GM19239 (cell line): Measurements from ENCODE around the gene HMHB1.

Source experiments
- DNase-seq: peaks from one replicate; pipeline ENCODE4 v3.0.0; 2011; ENCODE audit warnings: low spot score; ENCODE audit not compliant: insufficient read length
- FAIRE-seq: peaks from 2 replicates; lab custom pipeline; 2011; peaks lifted over from hg19 to GRCh38; lab: Jason Lieb, UNC

HMHB1 gene

GRCh38 chr5:143812085-143812705, at the start of gene HMHB1:
Gene HMHB1, plus strand, starts transcription at chr5:143812161.
- DNase-seq (no peak), FAIRE-seq (peak; percentile 94)

GRCh38 chr5:143762636-143763220, 49.2 kb upstream of the HMHB1 start:
- FAIRE-seq (no peak), DNase-seq (no peak)

DNA sequence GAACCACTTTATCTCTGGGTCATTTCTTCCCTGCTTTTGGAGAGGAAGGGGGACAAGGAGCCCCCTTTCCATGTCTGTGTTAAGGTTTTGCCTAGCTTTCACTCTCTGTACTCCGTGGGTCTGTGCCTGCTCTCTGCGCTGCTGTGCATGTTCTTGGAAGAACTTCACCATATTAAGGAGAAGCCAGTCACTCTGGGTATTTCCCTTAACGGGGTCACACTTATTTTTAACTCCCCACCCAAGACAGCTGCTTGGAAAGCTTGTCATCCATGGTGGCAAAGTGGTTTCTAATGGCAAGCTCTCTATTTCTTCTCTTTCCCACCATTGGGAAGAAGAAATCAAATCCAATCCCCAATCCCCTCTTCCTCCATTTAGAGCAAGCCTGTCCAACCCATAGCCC, 44.8 kb upstream of the HMHB1 start:
- FAIRE-seq (no peak), DNase-seq (no peak)

GRCh38 chr5:143769026-143769786, 42.8 kb upstream of the HMHB1 start:
- FAIRE-seq (no peak), DNase-seq (no peak)

DNA sequence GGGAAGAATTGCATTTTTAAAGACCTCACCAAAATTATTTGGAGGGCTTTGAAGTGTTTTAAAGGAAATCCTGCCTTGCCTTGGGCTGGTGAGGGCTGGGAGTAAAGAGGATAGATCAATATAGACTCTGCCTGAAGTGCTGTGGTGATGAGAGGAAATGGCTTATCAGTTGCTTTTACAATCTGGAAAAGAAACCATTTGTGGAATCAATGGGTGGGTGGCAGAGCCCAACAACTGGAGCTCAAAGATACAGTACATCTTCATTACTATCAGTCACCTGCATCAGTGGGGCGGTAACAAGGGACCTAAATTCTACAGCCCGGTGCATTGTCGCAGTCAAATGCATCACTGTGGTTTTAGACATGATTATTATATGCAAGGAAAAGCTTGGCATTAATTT, 41.5 kb upstream of the HMHB1 start:
- FAIRE-seq, result no peak
- no peak for DNase-seq

DNA sequence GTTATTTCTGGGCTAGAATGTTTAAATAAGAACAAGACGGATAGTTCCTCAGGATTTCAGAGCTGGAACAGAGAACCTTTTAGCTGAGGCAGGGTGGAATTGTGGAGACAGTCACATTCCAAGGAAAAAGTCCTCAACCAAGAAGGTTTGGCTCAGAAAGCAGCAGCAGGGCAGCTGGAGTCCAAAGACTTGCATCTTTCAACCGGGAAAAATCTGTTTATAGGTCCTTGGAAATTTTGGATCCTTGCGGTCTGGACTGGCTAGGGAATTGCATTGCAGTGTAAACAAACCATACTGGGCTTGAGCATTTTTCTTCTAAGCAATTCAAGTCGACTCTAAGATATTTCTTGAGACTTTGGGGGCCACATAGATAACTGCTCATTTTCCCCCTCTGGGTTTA, 40.8 kb upstream of the HMHB1 start:
- FAIRE-seq, result no peak

GRCh38 chr5:143771602-143772001, 40.4 kb upstream of the HMHB1 start:
- no peak for DNase-seq
- no peak for FAIRE-seq

More for the DNA sequence above, 40.8 kb upstream of the HMHB1 start:
- no peak for DNase-seq

- no peak for DNase-seq
- no peak for FAIRE-seq
Observed at GRCh38 chr5:143772621-143773020, 39.3 kb upstream of the HMHB1 start.

- DNase-seq (no peak), FAIRE-seq (no peak)
Observed at GRCh38 chr5:143775258-143775657, 36.7 kb upstream of the HMHB1 start.

DNA sequence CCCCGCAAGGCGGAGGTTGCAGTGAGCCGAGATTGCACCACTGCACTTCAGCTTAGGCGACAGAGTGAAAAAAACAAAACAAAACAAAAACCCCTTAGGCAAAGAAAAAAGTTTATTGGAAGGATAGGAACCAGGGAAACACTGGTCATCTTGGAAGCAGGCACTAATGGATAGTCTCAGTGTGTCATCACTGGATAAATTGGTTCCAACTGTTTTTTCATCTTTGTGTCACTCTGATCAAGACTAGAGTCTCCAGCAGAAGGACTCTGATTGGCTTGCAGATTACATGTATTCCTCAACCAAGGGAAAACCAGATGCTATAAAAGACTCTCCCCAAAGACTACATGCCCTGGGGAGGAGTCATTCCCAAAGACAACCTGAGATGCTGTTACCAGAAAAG, 35.0 kb upstream of the HMHB1 start:
- DNase-seq (no peak), FAIRE-seq (no peak)

GRCh38 chr5:143779506-143779905, 32.5 kb upstream of the HMHB1 start:
- FAIRE-seq, result no peak
- DNase-seq, result no peak

DNA sequence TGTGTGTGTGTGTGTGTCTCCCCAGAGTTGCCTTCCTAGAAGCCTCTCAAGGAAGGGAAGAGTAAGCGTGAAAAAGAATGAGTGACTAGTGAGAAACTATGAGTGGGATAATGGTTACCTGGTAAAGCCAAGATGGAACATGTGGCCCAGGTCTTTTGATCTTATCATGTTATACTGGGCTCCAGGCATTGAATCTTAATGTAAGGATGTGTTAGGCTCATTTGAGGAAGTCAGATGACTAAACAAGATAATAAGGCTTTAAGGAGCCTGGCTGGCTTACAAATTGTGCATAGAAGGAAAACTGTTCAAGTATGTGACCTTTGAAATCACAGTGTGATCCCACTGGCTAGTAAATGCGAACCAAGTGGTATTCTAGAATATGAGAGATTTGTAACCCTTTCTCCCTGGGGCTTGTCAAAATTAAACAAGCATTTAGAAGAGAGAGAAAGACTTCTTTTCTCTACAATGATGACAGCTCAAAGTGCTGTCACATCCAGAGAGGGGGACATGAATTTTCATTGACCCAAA, 29.9 kb upstream of the HMHB1 start:
- FAIRE-seq (peak; percentile 11), DNase-seq (no peak)

- FAIRE-seq, result no peak
- DNase-seq, result no peak
Observed at GRCh38 chr5:143782588-143783386, 29.2 kb upstream of the HMHB1 start.

- no peak for FAIRE-seq
- DNase-seq, result no peak
Observed at GRCh38 chr5:143788401-143788800, 23.6 kb upstream of the HMHB1 start.

DNA sequence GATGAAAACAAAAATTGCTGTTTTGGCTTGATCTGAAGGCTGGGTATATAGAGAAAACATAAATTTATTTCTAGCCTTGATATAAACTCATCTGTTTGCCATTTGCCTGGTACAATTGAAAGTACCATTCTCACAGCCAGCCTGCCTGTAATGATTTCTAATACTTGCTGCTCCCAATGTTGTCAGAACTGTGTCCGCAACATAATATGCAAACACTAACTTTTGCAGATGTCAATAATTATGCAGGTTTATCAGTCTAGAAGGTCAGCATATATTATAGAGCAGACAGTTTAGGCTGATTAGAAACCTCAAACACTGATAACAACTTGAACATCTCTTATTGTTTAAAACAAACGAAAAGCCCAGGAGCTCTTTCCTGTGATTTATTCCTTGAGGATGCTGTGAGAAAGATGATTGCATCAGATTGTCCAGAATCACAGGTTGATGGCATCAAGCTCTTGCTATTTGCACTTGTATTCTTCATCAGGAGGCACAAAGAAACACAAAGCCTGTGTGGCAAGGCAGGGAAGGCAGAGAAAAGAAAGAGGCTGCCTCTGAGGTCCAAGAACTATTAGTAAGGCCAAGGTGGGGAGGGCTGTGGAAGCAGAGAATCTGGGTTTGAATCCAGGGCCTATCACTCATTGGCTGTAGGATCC, 21.4 kb upstream of the HMHB1 start:
- no peak for FAIRE-seq
- DNase-seq, result no peak

GRCh38 chr5:143791848-143792731, 19.9 kb upstream of the HMHB1 start:
- DNase-seq, result no peak
- FAIRE-seq, result peak; percentile 92

DNA sequence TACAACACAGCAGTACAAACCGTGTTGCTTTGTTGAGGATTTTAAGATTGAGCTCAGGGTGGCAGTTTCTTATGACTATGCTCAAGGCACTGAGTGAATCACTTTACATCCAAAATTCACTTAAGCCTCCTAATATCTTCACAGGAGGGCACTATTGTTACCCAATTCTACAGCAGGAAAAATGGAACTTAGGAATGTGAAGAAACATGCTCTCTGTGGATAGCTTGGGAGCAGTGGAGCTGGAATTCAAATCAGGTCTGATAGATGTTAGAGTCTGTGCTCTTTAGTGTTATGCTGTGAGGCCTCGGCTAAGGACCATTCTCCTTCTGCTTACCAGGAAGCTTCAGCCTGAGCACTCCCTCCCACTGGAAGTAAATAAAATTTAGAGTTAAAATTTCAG, 18.7 kb upstream of the HMHB1 start:
- FAIRE-seq (peak; percentile 21), DNase-seq (no peak)

DNA sequence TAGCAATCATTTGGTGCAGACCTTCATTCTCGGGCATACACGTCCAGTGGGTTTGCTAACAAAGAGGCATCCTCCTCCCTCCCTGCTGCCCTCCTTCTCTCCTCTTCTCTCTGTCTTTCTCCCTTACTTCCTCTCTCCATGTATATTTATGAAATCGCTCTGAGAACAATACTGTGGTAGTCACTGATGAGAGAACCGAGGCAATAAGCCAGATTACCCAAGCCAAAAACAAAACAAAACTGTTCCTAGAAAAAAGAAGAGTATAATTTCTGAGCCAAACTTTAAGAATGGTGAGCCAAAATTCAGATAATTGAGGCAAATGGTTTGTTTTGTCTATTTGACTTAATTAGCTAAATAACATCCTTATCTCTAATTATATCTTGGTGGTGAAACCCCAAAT, 15.8 kb upstream of the HMHB1 start:
- DNase-seq (no peak), FAIRE-seq (no peak)

DNA sequence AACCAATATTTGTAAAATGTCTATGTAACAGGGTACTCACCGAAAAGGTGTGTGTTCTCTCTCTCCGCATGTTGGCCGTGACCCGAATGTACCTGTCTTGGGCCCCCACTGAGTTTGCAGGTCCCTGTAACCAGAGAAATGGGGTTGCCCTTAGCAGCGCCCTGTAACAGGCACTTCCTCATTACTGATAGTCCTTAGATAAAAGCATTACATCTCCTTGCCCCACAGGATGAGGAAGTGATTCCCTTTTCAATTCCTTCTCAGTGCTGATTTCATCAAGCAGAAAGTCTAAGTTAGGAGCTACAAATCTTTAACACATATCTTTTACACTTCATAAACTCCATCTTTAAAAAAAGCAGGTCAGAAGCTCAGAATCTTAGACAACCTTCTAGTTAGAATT, 15.2 kb upstream of the HMHB1 start:
- DNase-seq (no peak), FAIRE-seq (no peak)
